Gastrocnemius medialis (tissue), 4 donors: ENCODE measurements around the gene KLHDC8B. TPM values are rescaled to one million over a fixed set of nuclear protein-coding genes. Genes with fewer than 3 reads are reported as not detected.

Experiments
- ATAC-seq, 2 donors: fragments of 150-250 bp; one replicate each; pipeline ENCODE4 v1.9.1; 2016
- DNase-seq, 2 donors: peaks; one replicate each; pipeline ENCODE4 v3.0.0-alpha.2; 2019
- H3K27ac ChIP-seq, 4 donors: fragments of 200-600 bp; sonication (generic); 1 replicate in 1 of 4; 2 replicates in 3 of 4; pipeline ENCODE4 v1.5.1; 2016 to 2018; ENCODE audit warnings: mild to moderate bottlenecking in 2 of 4, moderate library complexity in 1 of 4
- H3K27me3 ChIP-seq, 3 donors: fragments of 200-600 bp; sonication (generic) in 2 of 3; 1 replicate in 1 of 3; 2 replicates in 2 of 3; pipeline versions ENCODE4 v1.5.1 to v1.6.0; 2016 to 2019; ENCODE audit warnings: mild to moderate bottlenecking in 1 of 3, moderate library complexity in 1 of 3
- H3K36me3 ChIP-seq, 2 donors: fragments of 200-600 bp; sonication (generic) in 1 of 2; one replicate each; pipeline ENCODE4 v1.5.1; 2017 to 2018
- H3K4me1 ChIP-seq, 2 donors: fragments of 200-600 bp; sonication (generic) in 1 of 2; one replicate each; pipeline ENCODE4 v1.5.1; 2016 to 2017; ENCODE audit warnings: mild to moderate bottlenecking in 2 of 2
- H3K4me3 ChIP-seq, 4 donors: fragments of 200-600 bp; sonication (generic) in 3 of 4; 1 replicate in 1 of 4; 2 replicates in 3 of 4; pipeline ENCODE4 v1.5.1; 2016 to 2019; ENCODE audit warnings: mild to moderate bottlenecking in 2 of 4
- H3K9me3 ChIP-seq, 3 donors: fragments of 200-600 bp; sonication (generic) in 2 of 3; 1 replicate in 1 of 3; 2 replicates in 2 of 3; pipeline ENCODE4 v1.5.1; 2016 to 2019
- POLR2A ChIP-seq, 2 donors: fragments of 450-650 bp; IDR thresholded peaks; one replicate each; pipeline ENCODE4 v1.6.1; 2017; ENCODE audit warnings: antibody characterized with exemption in 2 of 2, mild to moderate bottlenecking in 2 of 2, moderate library complexity in 2 of 2
- in situ Hi-C, 4 donors: fragments of 200-750 bp; cut with MboI; loops; one replicate each; pipeline versions ENCODE4 v1.15.0 to v1.8.0; 2017; ENCODE audit warnings: low sequenced_read_pairs in 4 of 4
- intact Hi-C: fragments of 100-400 bp; cut with DNase I; formaldehyde crosslinking; loops from one replicate; pipeline ENCODE4 v1.15.1; 2023; ENCODE audit warnings: low total_unique reads
- total RNA-seq, 4 donors: library from RNA; depleted of rRNA; stranded (reverse); fragments of >200 nt; gene quantifications; one replicate each; pipeline versions ENCODE4 v1.1.0 to v1.2.3, GENCODE V29; 2016
- TF ChIP-seq, protein P1 (sequence below), 5 experiments: fragments of 450-650 bp in 3 of 5; fragments of 200-600 bp in 2 of 5; sonication (generic) in 2 of 5; IDR thresholded peaks in 4 of 5; conservative IDR thresholded peaks in 1 of 5; 1 replicate in 4 of 5; 2 replicates in 1 of 5; pipeline ENCODE4 v1.5.1; 2016 to 2019; ENCODE audit warnings: antibody characterized with exemption in 5 of 5, mild to moderate bottlenecking in 3 of 5, moderate library complexity in 3 of 5

The KLHDC8B gene
- total RNA-seq, 4 donors from 2014 or later = 15.8 to 35.8 (median 26.0) TPM

DNA sequence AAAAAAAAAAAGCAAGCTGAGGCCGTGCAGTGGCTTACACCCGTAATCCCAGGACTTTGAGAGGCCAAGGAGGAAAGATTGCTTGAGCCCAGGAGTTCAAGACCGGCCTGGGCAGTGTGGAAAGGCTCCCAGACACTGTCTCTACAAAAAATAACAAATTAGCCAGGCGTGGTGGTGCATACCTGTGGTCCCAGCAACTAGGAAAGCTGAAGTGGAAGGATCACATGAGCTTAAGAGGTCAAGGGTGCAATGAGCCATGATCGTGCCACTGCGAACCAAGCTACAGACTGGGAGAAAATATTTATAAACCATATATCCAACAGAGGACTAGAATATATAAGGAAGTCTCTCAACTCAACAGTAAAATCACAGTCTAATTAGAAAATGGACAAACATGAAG, 10.0 kb downstream of the KLHDC8B start:
- peaks cover 0 to 4% of the 10 kb centered on the region in 2 donors for H3K4me1 ChIP-seq
- H3K36me3 ChIP-seq = peaks cover 0 to 4% of the 10 kb centered on the region in 2 donors
- no peak overlapping the region for H3K4me3 ChIP-seq
- DNase-seq = no peak
- no peak overlapping the region for H3K27ac ChIP-seq
- no peak for ATAC-seq
- no peaks in the 10 kb centered on the region for H3K27me3 ChIP-seq
- TF ChIP-seq, protein P1, sequence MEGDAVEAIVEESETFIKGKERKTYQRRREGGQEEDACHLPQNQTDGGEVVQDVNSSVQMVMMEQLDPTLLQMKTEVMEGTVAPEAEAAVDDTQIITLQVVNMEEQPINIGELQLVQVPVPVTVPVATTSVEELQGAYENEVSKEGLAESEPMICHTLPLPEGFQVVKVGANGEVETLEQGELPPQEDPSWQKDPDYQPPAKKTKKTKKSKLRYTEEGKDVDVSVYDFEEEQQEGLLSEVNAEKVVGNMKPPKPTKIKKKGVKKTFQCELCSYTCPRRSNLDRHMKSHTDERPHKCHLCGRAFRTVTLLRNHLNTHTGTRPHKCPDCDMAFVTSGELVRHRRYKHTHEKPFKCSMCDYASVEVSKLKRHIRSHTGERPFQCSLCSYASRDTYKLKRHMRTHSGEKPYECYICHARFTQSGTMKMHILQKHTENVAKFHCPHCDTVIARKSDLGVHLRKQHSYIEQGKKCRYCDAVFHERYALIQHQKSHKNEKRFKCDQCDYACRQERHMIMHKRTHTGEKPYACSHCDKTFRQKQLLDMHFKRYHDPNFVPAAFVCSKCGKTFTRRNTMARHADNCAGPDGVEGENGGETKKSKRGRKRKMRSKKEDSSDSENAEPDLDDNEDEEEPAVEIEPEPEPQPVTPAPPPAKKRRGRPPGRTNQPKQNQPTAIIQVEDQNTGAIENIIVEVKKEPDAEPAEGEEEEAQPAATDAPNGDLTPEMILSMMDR (IDR thresholded peaks at IDR 0.05 in 4 of 5, conservative IDR thresholded peaks at IDR 0.05 in 1 of 5) = no peak
- no peak for TF ChIP-seq POLR2A (IDR thresholded peaks at IDR 0.05)
- H3K9me3 ChIP-seq = no peaks in the 10 kb centered on the region
- intact Hi-C loops = no loop called here
- in situ Hi-C loops = no loop called here

DNA sequence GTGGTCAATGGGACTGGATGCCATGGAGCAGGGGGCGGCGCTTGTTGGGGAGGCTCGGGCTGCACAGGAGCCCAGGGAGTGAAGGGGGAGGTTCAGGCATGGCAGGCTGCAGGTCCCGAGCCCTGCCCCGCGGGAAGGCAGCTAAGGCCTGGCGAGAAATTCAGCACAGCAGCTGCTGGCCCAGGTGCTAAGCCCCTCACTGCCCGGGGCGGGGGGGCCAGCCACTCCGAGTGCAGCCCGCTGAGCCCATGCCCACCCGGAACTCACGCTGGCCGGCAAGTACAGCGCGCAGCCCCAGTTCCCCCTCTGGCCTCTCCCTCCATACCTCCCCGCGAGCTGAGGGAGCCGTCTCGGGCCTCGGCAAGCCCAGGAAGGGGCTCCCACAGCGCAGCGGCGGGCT, 11.3 kb downstream of the KLHDC8B start:
- TF ChIP-seq, protein P1 (IDR thresholded peaks at IDR 0.05 in 4 of 5, conservative IDR thresholded peaks at IDR 0.05 in 1 of 5) = no peak
- no peak for TF ChIP-seq POLR2A (IDR thresholded peaks at IDR 0.05)
- no peak overlapping the region for H3K27ac ChIP-seq
- no peaks in the 10 kb centered on the region for H3K4me1 ChIP-seq
- H3K4me3 ChIP-seq = no peak overlapping the region
- no peaks in the 10 kb centered on the region for H3K9me3 ChIP-seq
- intact Hi-C loops = no loop called here
- no peak for ATAC-seq
- H3K36me3 ChIP-seq = no peaks in the 10 kb centered on the region
- no peak for DNase-seq
- in situ Hi-C loops = no loop called here
- H3K27me3 ChIP-seq = no peaks in the 10 kb centered on the region

DNA sequence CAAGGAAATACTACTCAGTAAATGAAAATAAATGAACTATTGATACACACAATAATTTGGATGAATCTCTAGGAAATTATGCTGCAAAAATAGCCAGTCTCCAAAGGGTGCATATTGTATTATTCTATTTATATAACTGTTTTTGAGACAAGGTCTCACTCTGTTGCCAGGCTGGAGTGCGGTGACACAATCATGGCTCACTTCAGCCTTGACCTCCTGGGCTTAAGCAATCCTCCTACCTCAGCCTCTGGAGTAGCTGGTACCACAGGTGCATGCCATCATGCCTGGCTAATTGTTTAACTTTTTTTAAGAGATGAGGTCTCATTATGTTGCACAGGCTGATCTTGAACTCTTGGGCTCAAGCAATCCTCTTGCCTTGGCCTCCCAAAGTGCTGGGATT, 12.5 kb downstream of the KLHDC8B start:
- Histone ChIP-seq H3K27ac (no peak overlapping the region), H3K27me3 (no peaks in the 10 kb centered on the region), H3K4me3 (no peak overlapping the region), H3K36me3 (no peaks in the 10 kb centered on the region), H3K4me1 (no peaks in the 10 kb centered on the region), H3K9me3 (no peaks in the 10 kb centered on the region)
- no peak for DNase-seq
- in situ Hi-C loops (no loop called here), intact Hi-C loops (no loop called here)
- TF ChIP-seq, protein P1 (IDR thresholded peaks at IDR 0.05 in 4 of 5, conservative IDR thresholded peaks at IDR 0.05 in 1 of 5) = no peak
- no peak for TF ChIP-seq POLR2A (IDR thresholded peaks at IDR 0.05)
- ATAC-seq = no peak

DNA sequence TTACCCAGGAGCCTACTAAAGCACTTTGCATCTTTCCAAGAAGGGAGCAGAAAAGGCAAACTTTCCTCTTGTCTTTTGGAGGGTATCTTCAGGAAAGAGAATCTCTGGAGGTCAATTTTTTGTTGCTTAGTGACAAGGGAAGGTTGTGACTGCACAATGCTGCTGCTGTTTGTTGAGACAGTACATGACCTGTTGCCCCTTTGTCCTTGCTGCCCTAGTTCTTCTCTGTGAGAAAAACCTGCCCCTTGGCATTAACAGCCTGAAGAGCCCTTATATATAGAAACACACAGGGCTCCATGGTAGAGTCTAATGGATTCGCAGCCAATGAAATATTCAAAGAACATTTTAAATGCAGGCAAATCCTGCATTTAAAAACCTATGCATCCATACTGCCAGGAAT, 20.3 kb downstream of the KLHDC8B start:
- Histone ChIP-seq H3K27me3 (no peaks in the 10 kb centered on the region), H3K27ac (no peak overlapping the region), H3K4me3 (no peak overlapping the region), H3K4me1 (no peaks in the 10 kb centered on the region), H3K9me3 (no peaks in the 10 kb centered on the region), H3K36me3 (no peaks in the 10 kb centered on the region)
- intact Hi-C loops = no loop called here
- TF ChIP-seq, protein P1 (IDR thresholded peaks at IDR 0.05 in 4 of 5, conservative IDR thresholded peaks at IDR 0.05 in 1 of 5) = no peak
- TF ChIP-seq POLR2A (IDR thresholded peaks at IDR 0.05) = no peak
- DNase-seq = no peak
- no peak for ATAC-seq
- in situ Hi-C loops = no loop called here

DNA sequence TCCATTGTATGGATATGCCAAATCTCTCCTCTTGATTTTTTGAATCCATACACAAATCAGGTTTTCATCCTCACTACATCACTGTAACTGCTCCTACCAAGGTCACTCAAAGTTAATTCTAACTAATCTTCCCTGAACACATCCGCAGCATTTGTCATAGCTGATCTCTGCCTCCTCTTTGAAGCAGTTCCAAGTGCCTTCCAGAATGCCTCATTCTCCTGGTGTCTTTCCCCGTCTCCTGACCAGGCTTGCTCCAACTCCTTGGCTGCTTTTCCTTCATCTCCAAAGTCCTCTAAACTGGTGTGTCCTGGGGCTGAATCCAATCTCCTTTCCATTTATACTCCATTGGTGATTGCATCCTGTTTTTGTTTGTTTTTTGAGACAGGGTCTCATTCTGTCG, 26.8 kb downstream of the KLHDC8B start:
- in situ Hi-C loops (no loop called here), intact Hi-C loops (no loop called here)
- Histone ChIP-seq H3K4me1 (peaks cover 5 to 11% of the 10 kb centered on the region in 2 donors), H3K9me3 (no peaks in the 10 kb centered on the region), H3K27me3 (no peaks in the 10 kb centered on the region), H3K4me3 (no peak overlapping the region), H3K27ac (peak overlapping the region in 2 of 4 donors; percentile 80 to 86), H3K36me3 (no peaks in the 10 kb centered on the region)
- DNase-seq (no peak), ATAC-seq (no peak)
- TF ChIP-seq, protein P1 (IDR thresholded peaks at IDR 0.05 in 4 of 5, conservative IDR thresholded peaks at IDR 0.05 in 1 of 5) = no peak
- no peak for TF ChIP-seq POLR2A (IDR thresholded peaks at IDR 0.05)
